ENCODE results near the gene GSTM3.

- TF ChIP-seq CTCF (IDR thresholded peaks at IDR 0.05), result no peak
- TF ChIP-seq POLR2A (IDR thresholded peaks at IDR 0.05), result no peak
These were observed at the start of gene GSTM3 for GRCh38 chr1:109740615-109741373.
